WTC11 (cell line): Measurements from ENCODE around the gene SPACA5. TPM values are rescaled to one million over a fixed set of nuclear protein-coding genes. Genes with fewer than 3 reads are reported as not detected.

Source experiments
- ATAC-seq: fragments of 200-7000 bp; cut with Tn5 transposase; 2 replicates; pipeline ENCODE4 v1.10.0; 2021; ENCODE audit warnings: mild to moderate bottlenecking, moderate library complexity
- CTCF ChIA-PET: fragments of 300-600 bp; sonication (Branson Sonifier 250); formaldehyde crosslinking; loops from one replicate; lab custom pipeline; 2021; ENCODE audit warnings: antibody characterized with exemption; lab: Charles Lee
- POLR2A ChIA-PET: fragments of 350-600 bp; sonication (Branson Sonifier 250); formaldehyde crosslinking; loops from one replicate; lab custom pipeline; 2021; ENCODE audit warnings: antibody characterized with exemption; lab: Charles Lee
- DNase-seq: peaks from one replicate; pipeline ENCODE4 v3.0.0; 2021; ENCODE audit warnings: low spot score
- H3K27ac Mint-ChIP-seq: 2 replicates; pipeline ENCODE4 v1.8.0; 2021; ENCODE audit warnings: mixed read lengths
- H3K27me3 Mint-ChIP-seq: 2 replicates; pipeline ENCODE4 v1.8.0; 2021; ENCODE audit warnings: low read depth, mild to moderate bottlenecking, moderate library complexity, mixed read lengths
- H3K36me3 Mint-ChIP-seq: 2 replicates; pipeline ENCODE4 v1.8.0; 2021; ENCODE audit warnings: mixed read lengths
- H3K4me1 Mint-ChIP-seq: 2 replicates; pipeline ENCODE4 v1.8.0; 2022; ENCODE audit warnings: mixed read lengths
- H3K4me3 Mint-ChIP-seq: 2 replicates; pipeline ENCODE4 v1.8.0; 2021; ENCODE audit warnings: mild to moderate bottlenecking, moderate library complexity, mixed read lengths
- H3K9me3 Mint-ChIP-seq: 2 replicates; pipeline ENCODE4 v1.8.0; 2021; ENCODE audit warnings: mixed read lengths
- CREB1 ChIP-seq: sonication (generic); formaldehyde crosslinking; IDR thresholded peaks from 2 replicates; pipeline ENCODE4 v1.8.0; 2023; ENCODE audit warnings: mild to moderate bottlenecking, missing genetic modification reagents
- FOXJ3 ChIP-seq: sonication (generic); formaldehyde crosslinking; IDR thresholded peaks from 2 replicates; pipeline ENCODE4 v1.9.0; 2021; ENCODE audit warnings: missing genetic modification reagents, mild to moderate bottlenecking, borderline replicate concordance
- JAZF1 ChIP-seq: fragments of 250-450 bp; sonication (Bioruptor Pico); IDR thresholded peaks from 2 replicates; pipeline ENCODE4 v1.9.0; 2021; ENCODE audit warnings: moderate library complexity, mild to moderate bottlenecking, inconsistent platforms
- MXD4 ChIP-seq: fragments of 250-450 bp; sonication (Bioruptor Pico); IDR thresholded peaks from 2 replicates; pipeline ENCODE4 v1.8.0; 2021; ENCODE audit warnings: mild to moderate bottlenecking, moderate library complexity, borderline replicate concordance
- MYBL2 ChIP-seq: sonication (generic); formaldehyde crosslinking; IDR thresholded peaks from 2 replicates; pipeline ENCODE4 v1.8.1; 2023; ENCODE audit warnings: mild to moderate bottlenecking, moderate library complexity, missing genetic modification reagents
- NFE2L1 ChIP-seq: sonication (generic); formaldehyde crosslinking; IDR thresholded peaks from 2 replicates; pipeline ENCODE4 v1.8.1; 2023; ENCODE audit warnings: missing genetic modification reagents
- RELA ChIP-seq: sonication (generic); formaldehyde crosslinking; IDR thresholded peaks from 2 replicates; pipeline ENCODE4 v1.8.1; 2022; ENCODE audit warnings: missing genetic modification reagents, mild to moderate bottlenecking, borderline replicate concordance
- ZBTB21 ChIP-seq: sonication (generic); formaldehyde crosslinking; IDR thresholded peaks from 2 replicates; pipeline ENCODE4 v1.8.1; 2023; ENCODE audit warnings: mild to moderate bottlenecking, missing genetic modification reagents, borderline replicate concordance
- ZNF219 ChIP-seq: sonication (generic); formaldehyde crosslinking; IDR thresholded peaks from 2 replicates; pipeline ENCODE4 v1.8.0; 2023; ENCODE audit warnings: missing genetic modification reagents, mild to moderate bottlenecking, borderline replicate concordance
- ZNF396 ChIP-seq: fragments of 250-450 bp; sonication (Bioruptor Pico); IDR thresholded peaks from 2 replicates; pipeline ENCODE4 v1.8.0; 2021; ENCODE audit warnings: mild to moderate bottlenecking, moderate library complexity, borderline replicate concordance
- total RNA-seq: library from RNA; stranded (reverse); gene quantifications from 3 replicates; pipeline ENCODE4 v1.2.3, GENCODE V29; 2021
- TF ChIP-seq, protein P1 (sequence below): sonication (generic); formaldehyde crosslinking; IDR thresholded peaks from 2 replicates; pipeline ENCODE4 v1.8.0; 2022; ENCODE audit warnings: mild to moderate bottlenecking, missing genetic modification reagents
- TF ChIP-seq, protein P2 (sequence below): fragments of 250-450 bp; sonication (Bioruptor Pico); IDR thresholded peaks from 2 replicates; pipeline ENCODE4 v1.9.0; 2021; ENCODE audit warnings: mild to moderate bottlenecking, borderline replicate concordance
- TF ChIP-seq, protein P3 (sequence below): sonication (generic); formaldehyde crosslinking; conservative IDR thresholded peaks from 2 replicates; pipeline ENCODE4 v1.8.1; 2022; ENCODE audit warnings: mild to moderate bottlenecking, missing genetic modification reagents
- TF ChIP-seq, protein P4 (sequence below): sonication (generic); formaldehyde crosslinking; IDR thresholded peaks from 2 replicates; pipeline ENCODE4 v1.8.1; 2022; ENCODE audit warnings: missing genetic modification reagents, borderline replicate concordance
- TF ChIP-seq, protein P5 (sequence below): fragments of 250-450 bp; sonication (Bioruptor Pico); conservative IDR thresholded peaks from 2 replicates; pipeline ENCODE4 v1.9.0; 2021; ENCODE audit warnings: mild to moderate bottlenecking
- TF ChIP-seq, protein P6 (sequence below): fragments of 250-450 bp; sonication (Bioruptor Pico); IDR thresholded peaks from 2 replicates; pipeline ENCODE4 v1.9.0; 2021; ENCODE audit warnings: mild to moderate bottlenecking

The SPACA5 gene
- total RNA-seq, 1 experiment from 2014 or later: not detected

DNA sequence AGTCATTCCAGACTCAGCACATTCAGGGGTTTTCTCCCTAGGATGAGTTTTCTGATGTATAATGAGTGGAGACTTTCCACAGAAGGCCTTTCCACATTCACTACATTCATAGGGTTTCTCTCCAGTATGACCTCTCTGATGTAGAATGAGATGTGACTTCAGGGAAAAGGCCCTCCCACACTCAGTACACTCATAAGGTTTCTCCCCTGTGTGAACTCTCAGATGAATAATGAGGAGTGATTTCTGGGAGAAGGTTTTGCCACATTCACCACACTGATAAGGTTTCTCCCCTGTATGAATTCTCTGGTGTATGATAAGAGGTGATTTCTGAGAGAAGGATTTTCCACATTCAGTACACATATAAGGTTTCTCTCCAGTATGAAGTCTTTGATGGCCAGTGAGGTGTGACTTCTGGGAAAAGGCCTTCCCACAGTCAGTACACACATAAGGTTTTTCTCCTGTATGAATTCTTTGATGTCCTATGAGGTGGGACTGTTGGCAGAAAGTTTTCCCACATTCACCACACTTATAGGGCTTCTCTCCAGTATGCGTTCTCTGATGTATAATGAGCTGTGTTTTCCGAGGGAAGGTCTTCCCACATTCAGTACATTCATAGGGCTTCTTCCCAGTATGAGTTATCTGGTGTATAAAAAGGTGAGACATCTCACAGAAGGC, 52.0 kb downstream of the SPACA5 start:
- ChIA-PET POLR2A (no interaction called here), CTCF (no interaction called here)
- TF ChIP-seq NFE2L1 (no peak), ZNF219 (CRISPR knock-in tag) (no peak), MYBL2 (no peak), JAZF1 (no peak), RELA (CRISPR knock-in tag) (no peak), CREB1 (CRISPR knock-in tag) (no peak), MXD4 (CRISPR knock-in tag) (no peak), ZNF396 (CRISPR knock-in tag) (no peak), ZBTB21 (CRISPR knock-in tag) (no peak), FOXJ3 (CRISPR knock-in tag) (no peak)
- TF ChIP-seq, protein P1, sequence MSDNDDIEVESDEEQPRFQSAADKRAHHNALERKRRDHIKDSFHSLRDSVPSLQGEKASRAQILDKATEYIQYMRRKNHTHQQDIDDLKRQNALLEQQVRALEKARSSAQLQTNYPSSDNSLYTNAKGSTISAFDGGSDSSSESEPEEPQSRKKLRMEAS (CRISPR knock-in tag): no peak
- TF ChIP-seq, protein P2, sequence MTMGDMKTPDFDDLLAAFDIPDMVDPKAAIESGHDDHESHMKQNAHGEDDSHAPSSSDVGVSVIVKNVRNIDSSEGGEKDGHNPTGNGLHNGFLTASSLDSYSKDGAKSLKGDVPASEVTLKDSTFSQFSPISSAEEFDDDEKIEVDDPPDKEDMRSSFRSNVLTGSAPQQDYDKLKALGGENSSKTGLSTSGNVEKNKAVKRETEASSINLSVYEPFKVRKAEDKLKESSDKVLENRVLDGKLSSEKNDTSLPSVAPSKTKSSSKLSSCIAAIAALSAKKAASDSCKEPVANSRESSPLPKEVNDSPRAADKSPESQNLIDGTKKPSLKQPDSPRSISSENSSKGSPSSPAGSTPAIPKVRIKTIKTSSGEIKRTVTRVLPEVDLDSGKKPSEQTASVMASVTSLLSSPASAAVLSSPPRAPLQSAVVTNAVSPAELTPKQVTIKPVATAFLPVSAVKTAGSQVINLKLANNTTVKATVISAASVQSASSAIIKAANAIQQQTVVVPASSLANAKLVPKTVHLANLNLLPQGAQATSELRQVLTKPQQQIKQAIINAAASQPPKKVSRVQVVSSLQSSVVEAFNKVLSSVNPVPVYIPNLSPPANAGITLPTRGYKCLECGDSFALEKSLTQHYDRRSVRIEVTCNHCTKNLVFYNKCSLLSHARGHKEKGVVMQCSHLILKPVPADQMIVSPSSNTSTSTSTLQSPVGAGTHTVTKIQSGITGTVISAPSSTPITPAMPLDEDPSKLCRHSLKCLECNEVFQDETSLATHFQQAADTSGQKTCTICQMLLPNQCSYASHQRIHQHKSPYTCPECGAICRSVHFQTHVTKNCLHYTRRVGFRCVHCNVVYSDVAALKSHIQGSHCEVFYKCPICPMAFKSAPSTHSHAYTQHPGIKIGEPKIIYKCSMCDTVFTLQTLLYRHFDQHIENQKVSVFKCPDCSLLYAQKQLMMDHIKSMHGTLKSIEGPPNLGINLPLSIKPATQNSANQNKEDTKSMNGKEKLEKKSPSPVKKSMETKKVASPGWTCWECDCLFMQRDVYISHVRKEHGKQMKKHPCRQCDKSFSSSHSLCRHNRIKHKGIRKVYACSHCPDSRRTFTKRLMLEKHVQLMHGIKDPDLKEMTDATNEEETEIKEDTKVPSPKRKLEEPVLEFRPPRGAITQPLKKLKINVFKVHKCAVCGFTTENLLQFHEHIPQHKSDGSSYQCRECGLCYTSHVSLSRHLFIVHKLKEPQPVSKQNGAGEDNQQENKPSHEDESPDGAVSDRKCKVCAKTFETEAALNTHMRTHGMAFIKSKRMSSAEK (CRISPR knock-in tag): no peak
- TF ChIP-seq, protein P3, sequence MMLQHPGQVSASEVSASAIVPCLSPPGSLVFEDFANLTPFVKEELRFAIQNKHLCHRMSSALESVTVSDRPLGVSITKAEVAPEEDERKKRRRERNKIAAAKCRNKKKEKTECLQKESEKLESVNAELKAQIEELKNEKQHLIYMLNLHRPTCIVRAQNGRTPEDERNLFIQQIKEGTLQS (CRISPR knock-in tag): no peak
- TF ChIP-seq, protein P4, sequence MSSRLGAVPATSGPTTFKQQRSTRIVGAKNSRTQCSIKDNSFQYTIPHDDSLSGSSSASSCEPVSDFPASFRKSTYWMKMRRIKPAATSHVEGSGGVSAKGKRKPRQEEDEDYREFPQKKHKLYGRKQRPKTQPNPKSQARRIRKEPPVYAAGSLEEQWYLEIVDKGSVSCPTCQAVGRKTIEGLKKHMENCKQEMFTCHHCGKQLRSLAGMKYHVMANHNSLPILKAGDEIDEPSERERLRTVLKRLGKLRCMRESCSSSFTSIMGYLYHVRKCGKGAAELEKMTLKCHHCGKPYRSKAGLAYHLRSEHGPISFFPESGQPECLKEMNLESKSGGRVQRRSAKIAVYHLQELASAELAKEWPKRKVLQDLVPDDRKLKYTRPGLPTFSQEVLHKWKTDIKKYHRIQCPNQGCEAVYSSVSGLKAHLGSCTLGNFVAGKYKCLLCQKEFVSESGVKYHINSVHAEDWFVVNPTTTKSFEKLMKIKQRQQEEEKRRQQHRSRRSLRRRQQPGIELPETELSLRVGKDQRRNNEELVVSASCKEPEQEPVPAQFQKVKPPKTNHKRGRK (CRISPR knock-in tag): no peak
- TF ChIP-seq, protein P5, sequence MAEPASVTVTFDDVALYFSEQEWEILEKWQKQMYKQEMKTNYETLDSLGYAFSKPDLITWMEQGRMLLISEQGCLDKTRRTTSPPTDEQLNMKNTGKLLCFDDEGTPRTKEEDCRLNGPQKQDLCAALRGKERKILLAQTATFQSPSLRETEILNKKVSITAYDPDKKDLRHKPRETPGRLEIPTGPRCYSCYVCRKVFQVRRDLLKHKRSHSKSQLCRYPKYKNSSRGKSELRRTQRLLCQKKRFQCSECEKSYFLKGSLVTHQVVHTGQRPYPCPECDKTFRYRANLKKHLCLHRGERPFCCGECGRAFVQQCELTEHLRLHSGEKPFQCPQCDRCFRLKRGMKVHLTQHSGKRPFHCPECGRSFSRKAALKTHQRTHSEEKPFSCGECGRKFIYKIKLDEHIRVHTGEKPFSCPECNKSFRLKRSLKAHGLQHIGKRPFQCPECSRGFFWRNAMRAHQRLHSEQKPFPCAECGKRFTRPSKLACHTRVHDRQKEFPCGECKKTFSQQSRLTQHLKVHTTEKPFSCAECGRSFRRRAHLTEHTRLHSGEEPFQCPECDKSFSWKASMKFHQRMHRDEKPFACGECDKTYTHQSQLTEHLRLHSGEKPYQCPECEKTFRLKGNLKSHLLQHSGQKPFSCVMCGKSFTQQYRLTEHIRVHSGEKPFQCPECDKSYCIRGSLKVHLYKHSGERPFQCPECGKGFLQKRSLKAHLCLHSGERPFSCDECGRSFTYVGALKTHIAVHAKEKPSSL (CRISPR knock-in tag): no peak
- TF ChIP-seq, protein P6, sequence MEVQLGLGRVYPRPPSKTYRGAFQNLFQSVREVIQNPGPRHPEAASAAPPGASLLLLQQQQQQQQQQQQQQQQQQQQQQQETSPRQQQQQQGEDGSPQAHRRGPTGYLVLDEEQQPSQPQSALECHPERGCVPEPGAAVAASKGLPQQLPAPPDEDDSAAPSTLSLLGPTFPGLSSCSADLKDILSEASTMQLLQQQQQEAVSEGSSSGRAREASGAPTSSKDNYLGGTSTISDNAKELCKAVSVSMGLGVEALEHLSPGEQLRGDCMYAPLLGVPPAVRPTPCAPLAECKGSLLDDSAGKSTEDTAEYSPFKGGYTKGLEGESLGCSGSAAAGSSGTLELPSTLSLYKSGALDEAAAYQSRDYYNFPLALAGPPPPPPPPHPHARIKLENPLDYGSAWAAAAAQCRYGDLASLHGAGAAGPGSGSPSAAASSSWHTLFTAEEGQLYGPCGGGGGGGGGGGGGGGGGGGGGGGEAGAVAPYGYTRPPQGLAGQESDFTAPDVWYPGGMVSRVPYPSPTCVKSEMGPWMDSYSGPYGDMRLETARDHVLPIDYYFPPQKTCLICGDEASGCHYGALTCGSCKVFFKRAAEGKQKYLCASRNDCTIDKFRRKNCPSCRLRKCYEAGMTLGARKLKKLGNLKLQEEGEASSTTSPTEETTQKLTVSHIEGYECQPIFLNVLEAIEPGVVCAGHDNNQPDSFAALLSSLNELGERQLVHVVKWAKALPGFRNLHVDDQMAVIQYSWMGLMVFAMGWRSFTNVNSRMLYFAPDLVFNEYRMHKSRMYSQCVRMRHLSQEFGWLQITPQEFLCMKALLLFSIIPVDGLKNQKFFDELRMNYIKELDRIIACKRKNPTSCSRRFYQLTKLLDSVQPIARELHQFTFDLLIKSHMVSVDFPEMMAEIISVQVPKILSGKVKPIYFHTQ (CRISPR knock-in tag): no peak
- no peak for DNase-seq
- Mint-ChIP-seq H3K27ac (no peak overlapping the region), H3K4me1 (no peaks in the 10 kb centered on the region), H3K9me3 (peaks cover 14% of the 10 kb centered on the region), H3K27me3 (no peaks in the 10 kb centered on the region), H3K4me3 (no peak overlapping the region), H3K36me3 (peaks cover 32% of the 10 kb centered on the region)
- no peak for ATAC-seq
